ENCODE results near the gene MPI. TPM values are rescaled to one million over a fixed set of nuclear protein-coding genes. Genes with fewer than 3 reads are reported as not detected.

MPI gene
- total and polyA plus RNA-seq, 10 of the 15 experiments (the other 5 are each of a cell fraction or from before 2014, with no cell fraction given), result 35.6 to 93.9 (median 44.1) TPM

DNA sequence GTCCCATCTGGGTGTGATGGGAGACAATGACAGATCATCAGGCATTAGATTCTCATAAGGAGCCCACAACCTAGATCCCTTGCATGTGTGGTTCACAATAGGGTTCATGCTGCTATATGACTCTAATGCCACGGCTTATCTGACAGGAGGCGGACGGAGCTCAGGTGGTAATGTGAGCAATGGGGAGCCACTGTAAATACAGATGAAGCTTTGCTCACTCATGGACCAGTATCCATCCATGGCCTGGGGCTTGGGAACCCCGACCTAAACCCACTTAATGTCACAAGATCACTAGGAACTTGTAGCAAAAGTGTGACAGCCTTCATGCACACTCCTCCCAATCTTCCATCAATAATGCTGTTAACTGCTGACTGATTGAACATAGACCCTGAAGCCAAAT, 18.8 kb downstream of the MPI start:
- Histone ChIP-seq H3K79me2 (ENCODE audit: control insufficient read depth, insufficient read depth, low read length) (peaks cover 15% of the 10 kb centered on the region), H3K4me2 (ENCODE audit: control insufficient read depth, insufficient read depth) (no peak overlapping the region), H3K27me3 (replicated peaks in 1 of 2; ENCODE audit: control insufficient read depth in 2 of 2, insufficient read depth in 2 of 2, low read length in 1 of 2) (no peaks in the 10 kb centered on the region), H3K27ac (ENCODE audit: control insufficient read depth, insufficient read depth) (no peak overlapping the region), H3K4me1 (ENCODE audit: control insufficient read depth, insufficient read depth, low read length) (peaks cover 6% of the 10 kb centered on the region), H2AFZ (ENCODE audit: control insufficient read depth, low read depth, low read length) (no peak overlapping the region), H4K20me1 (ENCODE audit: control insufficient read depth, insufficient read depth) (no peaks in the 10 kb centered on the region), H3K4me3 (no peak overlapping the region), H3K36me3 (ENCODE audit: control insufficient read depth in 2 of 2, insufficient read depth in 2 of 2, low read length in 1 of 2) (peaks cover 0 to 11% of the 10 kb centered on the region in 2 experiments), H3K9me3 (replicated peaks; ENCODE audit: control insufficient read depth, insufficient read depth, low read length) (no peaks in the 10 kb centered on the region), H3K9ac (ENCODE audit: control insufficient read depth, insufficient read depth, low read length) (no peak overlapping the region)
- ATAC-seq (no peak), FAIRE-seq (no peak), DNase-seq (ENCODE audit: low read depth, low spot score) (no peak)
- no TSS peak for BruUV-seq (replicated peaks)
- in situ Hi-C loops (cut with MboI), result no loop called here
- SMC1A ChIA-PET (ENCODE audit: uncharacterized antibody, unreplicated experiment), result interaction anchor here (0.7 to 1.5 kb wide), 2 partner anchors 27 to 702 kb away, joined by 3 read pairs; no protein-coding TSS in a partner anchor
- RAD21 ChIA-PET (ENCODE audit: unreplicated experiment), result interaction anchor here (3.3 kb wide), 1 partner anchor 138 kb away, joined by 18 read pairs; no protein-coding TSS in a partner anchor
- TF ChIP-seq, protein P1, sequence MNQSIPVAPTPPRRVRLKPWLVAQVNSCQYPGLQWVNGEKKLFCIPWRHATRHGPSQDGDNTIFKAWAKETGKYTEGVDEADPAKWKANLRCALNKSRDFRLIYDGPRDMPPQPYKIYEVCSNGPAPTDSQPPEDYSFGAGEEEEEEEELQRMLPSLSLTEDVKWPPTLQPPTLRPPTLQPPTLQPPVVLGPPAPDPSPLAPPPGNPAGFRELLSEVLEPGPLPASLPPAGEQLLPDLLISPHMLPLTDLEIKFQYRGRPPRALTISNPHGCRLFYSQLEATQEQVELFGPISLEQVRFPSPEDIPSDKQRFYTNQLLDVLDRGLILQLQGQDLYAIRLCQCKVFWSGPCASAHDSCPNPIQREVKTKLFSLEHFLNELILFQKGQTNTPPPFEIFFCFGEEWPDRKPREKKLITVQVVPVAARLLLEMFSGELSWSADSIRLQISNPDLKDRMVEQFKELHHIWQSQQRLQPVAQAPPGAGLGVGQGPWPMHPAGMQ (IDR thresholded peaks at IDR 0.05; ENCODE audit: borderline replicate concordance), result no peak
- TF ChIP-seq SMAD1 (IDR thresholded peaks at IDR 0.05; ENCODE audit: low read depth, partially characterized antibody) (no peak), SPI1 (IDR thresholded peaks at IDR 0.05; ENCODE audit: borderline replicate concordance, insufficient read depth, low read depth, low read length) (no peak)
- TF ChIP-seq, protein P2, sequence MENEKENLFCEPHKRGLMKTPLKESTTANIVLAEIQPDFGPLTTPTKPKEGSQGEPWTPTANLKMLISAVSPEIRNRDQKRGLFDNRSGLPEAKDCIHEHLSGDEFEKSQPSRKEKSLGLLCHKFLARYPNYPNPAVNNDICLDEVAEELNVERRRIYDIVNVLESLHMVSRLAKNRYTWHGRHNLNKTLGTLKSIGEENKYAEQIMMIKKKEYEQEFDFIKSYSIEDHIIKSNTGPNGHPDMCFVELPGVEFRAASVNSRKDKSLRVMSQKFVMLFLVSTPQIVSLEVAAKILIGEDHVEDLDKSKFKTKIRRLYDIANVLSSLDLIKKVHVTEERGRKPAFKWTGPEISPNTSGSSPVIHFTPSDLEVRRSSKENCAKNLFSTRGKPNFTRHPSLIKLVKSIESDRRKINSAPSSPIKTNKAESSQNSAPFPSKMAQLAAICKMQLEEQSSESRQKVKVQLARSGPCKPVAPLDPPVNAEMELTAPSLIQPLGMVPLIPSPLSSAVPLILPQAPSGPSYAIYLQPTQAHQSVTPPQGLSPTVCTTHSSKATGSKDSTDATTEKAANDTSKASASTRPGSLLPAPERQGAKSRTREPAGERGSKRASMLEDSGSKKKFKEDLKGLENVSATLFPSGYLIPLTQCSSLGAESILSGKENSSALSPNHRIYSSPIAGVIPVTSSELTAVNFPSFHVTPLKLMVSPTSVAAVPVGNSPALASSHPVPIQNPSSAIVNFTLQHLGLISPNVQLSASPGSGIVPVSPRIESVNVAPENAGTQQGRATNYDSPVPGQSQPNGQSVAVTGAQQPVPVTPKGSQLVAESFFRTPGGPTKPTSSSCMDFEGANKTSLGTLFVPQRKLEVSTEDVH (IDR thresholded peaks at IDR 0.05; ENCODE audit: low read depth, partially characterized antibody), result no peak
- intact Hi-C loops (cut with micrococcal nuclease; ENCODE audit: unreplicated experiment), result no loop called here
- WGBS (ENCODE audit: insufficient coverage, insufficient replicate concordance, low lambda C conversion rate, missing lambda C conversion rate), result 94% methylated on average over 4 of the region's 4 CpGs
- CTCF ChIA-PET, result interaction anchor here (1.2 to 6.4 kb wide), 3 partner anchors 42 to 138 kb away, joined by 3 to 32 read pairs (median 31); no protein-coding TSS in a partner anchor
- POLR2A ChIA-PET, result interaction anchor here (0.6 to 0.8 kb wide), 3 partner anchors 27 to 292 kb away, joined by 3 to 4 read pairs (median 3); no protein-coding TSS in a partner anchor

All from GM12878 (cell line).